ENCODE measurements around the gene UBE2L5.

The UBE2L5 gene

GRCh38 chr13:30382836-30383525, 39.3 kb upstream of the UBE2L5 start:
- TF ChIP-seq Cebpa-rat (IDR thresholded peaks at IDR 0.05): no peak

GRCh38 chr13:30388406-30389283, 33.6 kb upstream of the UBE2L5 start:
- Histone ChIP-seq H3K9ac (peak overlapping the region in 9 of 11 experiments; percentile 23 to 79 (median 59); a peak in 15 of 22 replicates), H3K4me3 (peak overlapping the region in 1 of 10 experiments; percentile 3; a peak in 1 of 20 replicates), H3K4me2 (peak overlapping the region; percentile 63 to 82 (median 77)), H3K27me3 (no peaks in the 10 kb centered on the region), H4K20me1 (no peaks in the 10 kb centered on the region), H3K36me3 (no peaks in the 10 kb centered on the region), H3K27ac (peak overlapping the region in 9 of 11 experiments; percentile 26 to 94 (median 66); a peak in 18 of 22 replicates), H3K9me3 (replicated peaks in 1 of 11) (no peaks in the 10 kb centered on the region), H3K4me1 (peaks cover 21 to 60% (median 34%) of the 10 kb centered on the region in 10 experiments)
- no peak for TF ChIP-seq Cebpa-rat (IDR thresholded peaks at IDR 0.05)

More at GRCh38 chr13:30382836-30383525, 39.3 kb upstream of the UBE2L5 start:
- no peak overlapping the region for H3K4me3 ChIP-seq
- no peaks in the 10 kb centered on the region for H4K20me1 ChIP-seq
- H3K9ac ChIP-seq: peak overlapping the region in 7 of 11 experiments; percentile 1 to 55 (median 40); a peak in 10 of 22 replicates
- no peaks in the 10 kb centered on the region for H3K27me3 ChIP-seq
- H3K27ac ChIP-seq: peak overlapping the region in 8 of 11 experiments; percentile 18 to 68 (median 49); a peak in 13 of 22 replicates
- H3K4me1 ChIP-seq: peaks cover 9 to 57% (median 36%) of the 10 kb centered on the region in 10 experiments
- H3K36me3 ChIP-seq: no peaks in the 10 kb centered on the region
- H3K4me2 ChIP-seq: peak overlapping the region; percentile 43 to 82 (median 74); a peak in 21 of 22 replicates
- 0 out of 22 replicates have a peak, but pooled peaks cover 0 to 4% (median 0%) of the 10 kb centered on the region in 11 experiments for H3K9me3 ChIP-seq (replicated peaks in 1 of 11)

- Histone ChIP-seq H3K9me3 (replicated peaks in 1 of 11) (no peaks in the 10 kb centered on the region), H4K20me1 (no peaks in the 10 kb centered on the region), H3K4me2 (no peak overlapping the region), H3K9ac (no peak overlapping the region), H3K36me3 (no peaks in the 10 kb centered on the region), H3K4me1 (peaks cover 21 to 67% (median 48%) of the 10 kb centered on the region in 10 experiments), H3K27me3 (no peaks in the 10 kb centered on the region), H3K27ac (peak overlapping the region in 3 of 11 experiments; percentile 8 to 84 (median 25); a peak in 3 of 22 replicates), H3K4me3 (no peak overlapping the region)
- TF ChIP-seq Cebpa-rat (IDR thresholded peaks at IDR 0.05): no peak
Observed at GRCh38 chr13:30391956-30392680, 30.2 kb upstream of the UBE2L5 start.

GRCh38 chr13:30392681-30393045, 29.6 kb upstream of the UBE2L5 start:
- TF ChIP-seq Cebpa-rat (IDR thresholded peaks at IDR 0.05): no peak

GRCh38 chr13:30394751-30395191, 27.5 kb upstream of the UBE2L5 start:
- Histone ChIP-seq H3K27me3 (no peaks in the 10 kb centered on the region), H3K4me3 (peak overlapping the region; percentile 50 to 72 (median 60)), H4K20me1 (no peaks in the 10 kb centered on the region), H3K36me3 (no peaks in the 10 kb centered on the region), H3K9ac (peak overlapping the region; percentile 71 to 85 (median 79); a peak in 21 of 22 replicates), H3K4me2 (peak overlapping the region; percentile 68 to 95 (median 88)), H3K9me3 (replicated peaks in 1 of 11) (no peaks in the 10 kb centered on the region), H3K4me1 (peaks cover 0 to 46% (median 25%) of the 10 kb centered on the region in 10 experiments; a peak in 17 of 20 replicates), H3K27ac (peak overlapping the region; percentile 35 to 94 (median 84); a peak in 21 of 22 replicates)
- TF ChIP-seq Cebpa-rat (IDR thresholded peaks at IDR 0.05): no peak

More at GRCh38 chr13:30392681-30393045, 29.6 kb upstream of the UBE2L5 start:
- H3K36me3 ChIP-seq: no peaks in the 10 kb centered on the region
- no peaks in the 10 kb centered on the region for H3K9me3 ChIP-seq (replicated peaks in 1 of 11)
- no peaks in the 10 kb centered on the region for H4K20me1 ChIP-seq
- peaks cover 20 to 66% (median 46%) of the 10 kb centered on the region in 10 experiments for H3K4me1 ChIP-seq
- H3K27me3 ChIP-seq: no peaks in the 10 kb centered on the region
- H3K9ac ChIP-seq: 0 out of 22 replicates have a peak overlapping the region, but pooled peaks of 1 of the 11 experiments have one; percentile 27
- H3K4me2 ChIP-seq: no peak overlapping the region; a peak in 1 of 22 replicates
- no peak overlapping the region for H3K4me3 ChIP-seq
- H3K27ac ChIP-seq: peak overlapping the region in 2 of 11 experiments; percentile 25 to 84; a peak in 3 of 22 replicates

GRCh38 chr13:30395192-30396158, 26.8 kb upstream of the UBE2L5 start:
- peak in 6 of 11 experiments; percentile 20 to 97 (median 80); a peak in 11 of 22 replicates for TF ChIP-seq Cebpa-rat (IDR thresholded peaks at IDR 0.05)
- Histone ChIP-seq H3K27ac (peak overlapping the region; percentile 41 to 94 (median 84); a peak in 21 of 22 replicates), H3K36me3 (no peaks in the 10 kb centered on the region), H4K20me1 (no peaks in the 10 kb centered on the region), H3K4me1 (peaks cover 0 to 39% (median 20%) of the 10 kb centered on the region in 10 experiments; a peak in 16 of 20 replicates), H3K4me2 (peak overlapping the region; percentile 68 to 95 (median 88)), H3K9me3 (replicated peaks in 1 of 11) (no peaks in the 10 kb centered on the region), H3K27me3 (no peaks in the 10 kb centered on the region), H3K9ac (peak overlapping the region; percentile 71 to 85 (median 79); a peak in 21 of 22 replicates), H3K4me3 (peak overlapping the region; percentile 50 to 72 (median 60))

GRCh38 chr13:30396434-30397075, 25.7 kb upstream of the UBE2L5 start:
- H3K9ac ChIP-seq: no peak overlapping the region
- H3K9me3 ChIP-seq (replicated peaks in 1 of 11): peaks cover 0 to 10% (median 7%) of the 10 kb centered on the region in 11 experiments; a peak in 11 of 22 replicates
- no peak for TF ChIP-seq Cebpa-rat (IDR thresholded peaks at IDR 0.05)

More at GRCh38 chr13:30396434-30397075, 25.7 kb upstream of the UBE2L5 start:
- H3K27me3 ChIP-seq: no peaks in the 10 kb centered on the region
- no peak overlapping the region for H3K4me3 ChIP-seq
- H3K4me1 ChIP-seq: peaks cover 0 to 37% (median 20%) of the 10 kb centered on the region in 10 experiments; a peak in 16 of 20 replicates
- H4K20me1 ChIP-seq: no peaks in the 10 kb centered on the region
- peak overlapping the region in 4 of 11 experiments; percentile 84 to 94 (median 88); a peak in 6 of 22 replicates for H3K27ac ChIP-seq
- peak overlapping the region in 2 of 11 experiments; percentile 14 to 95; a peak in 2 of 22 replicates for H3K4me2 ChIP-seq
- no peaks in the 10 kb centered on the region for H3K36me3 ChIP-seq

All from BLaER1 treated with 17β-estradiol and CSF1 and Interleukin-3, amounts not matched to agents 10 nM and 100 nM (cell line).